K562 (cell line): Measurements from ENCODE around the gene BAD. TPM values are rescaled to one million over a fixed set of nuclear protein-coding genes. Genes with fewer than 3 reads are reported as not detected.

Source experiments
- ATAC-seq: fragments of 200-7000 bp; cut with Tn5 transposase; 3 replicates; pipeline ENCODE4 v1.9.1; 2020; ENCODE audit warnings: moderate library complexity
- BruUV-seq: library from RNA; stranded (reverse); fragments of 400-500 nt; replicated peaks from 2 replicates; lab custom pipeline; 2021; lab: Mats Ljungman, UMichigan
- CTCF ChIA-PET: fragments of 300-600 bp; formaldehyde crosslinking; extraction: SDS; loops from one replicate; lab custom pipeline; 2021; ENCODE audit warnings: low intra/inter-chr PET ratio; lab: Yijun Ruan, JAX
- POLR2A ChIA-PET: fragments of 300-600, 350-650 bp; sonication (Branson Sonifier 250); formaldehyde crosslinking; extraction: SDS; loops from one replicate; lab custom pipeline; 2021; ENCODE audit warnings: antibody characterized with exemption, inconsistent platforms; lab: Yijun Ruan, JAX
- DNase-seq, 4 experiments: peaks; one replicate each; pipeline versions ENCODE4 v3.0.0 to v3.0.0-alpha.2; 2011 to 2018; ENCODE audit warnings: low spot score in 3 of 4, mixed read lengths in 3 of 4; ENCODE audit errors: extremely low read depth in 1 of 4
- FAIRE-seq: peaks from 2 replicates; lab custom pipeline; 2011; peaks lifted over from hg19 to GRCh38; lab: Jason Lieb, UNC
- H2AFZ ChIP-seq: 2 replicates; pipeline ENCODE4 v1.6.0; 2011; ENCODE audit warnings: low read depth, low read length, control low read depth, inconsistent platforms
- H3K27ac ChIP-seq: fragments of 200-600 bp; 3 replicates; pipeline ENCODE4 v1.8.0; 2011; ENCODE audit warnings: low read depth, mild to moderate bottlenecking, control low read depth, inconsistent platforms, low read length, moderate library complexity, mixed read lengths; ENCODE audit errors: extremely low read depth
- H3K27me3 ChIP-seq, 2 experiments: fragments of 300-600 bp in 1 of 2; 2 replicates in 1 of 2; 3 replicates in 1 of 2; pipeline versions ENCODE4 v1.6.0 to v1.8.0; 2011; ENCODE audit warnings: inconsistent platforms in 2 of 2, low read length in 2 of 2, mild to moderate bottlenecking in 1 of 2, mixed read lengths in 1 of 2, moderate library complexity in 1 of 2; ENCODE audit not compliant: control insufficient read depth in 2 of 2, insufficient read depth in 2 of 2
- H3K36me3 ChIP-seq: fragments of 300-600 bp; 3 replicates; pipeline ENCODE4 v1.8.0; 2011; ENCODE audit warnings: mild to moderate bottlenecking, low read length, inconsistent platforms; ENCODE audit not compliant: control insufficient read depth, insufficient read depth
- H3K4me1 ChIP-seq, 2 experiments: fragments of 200-600 bp in 1 of 2; replicated peaks in 1 of 2; 2 replicates in 1 of 2; 3 replicates in 1 of 2; pipeline versions ENCODE4 v1.5.1 to v1.8.0; 2011; ENCODE audit warnings: inconsistent platforms in 2 of 2, low read length in 2 of 2, mild to moderate bottlenecking in 1 of 2, mixed read lengths in 1 of 2, moderate library complexity in 1 of 2; ENCODE audit not compliant: control insufficient read depth in 2 of 2, insufficient read depth in 2 of 2
- H3K4me2 ChIP-seq: 2 replicates; pipeline ENCODE4 v1.6.1; 2011; ENCODE audit warnings: low read length, control low read depth, inconsistent platforms, mixed read lengths; ENCODE audit not compliant: insufficient read depth
- H3K4me3 ChIP-seq: fragments of 200-600 bp; sonication (generic), shearing (Covaris generic); 2 replicates; pipeline ENCODE4 v1.5.1; 2016; ENCODE audit warnings: control low read depth, inconsistent platforms
- H3K79me2 ChIP-seq: fragments of 200-600 bp; 3 replicates; pipeline ENCODE4 v1.8.0; 2011; ENCODE audit warnings: low read length, inconsistent platforms; ENCODE audit not compliant: control insufficient read depth, insufficient read depth
- H3K9ac ChIP-seq, 2 experiments: 2 replicates each; pipeline versions ENCODE4 v1.6.0 to v1.6.1; 2011; ENCODE audit warnings: low read depth in 2 of 2, low read length in 2 of 2, control low read depth in 1 of 2, inconsistent platforms in 1 of 2, mild to moderate bottlenecking in 1 of 2, mixed read lengths in 1 of 2; ENCODE audit not compliant: insufficient read depth in 1 of 2
- H3K9me1 ChIP-seq: one replicate; pipeline ENCODE4 v1.6.0; 2011; ENCODE audit warnings: inconsistent platforms, mild to moderate bottlenecking, low read length, moderate library complexity; ENCODE audit not compliant: control insufficient read depth, insufficient read depth
- H3K9me3 ChIP-seq: replicated peaks from 2 replicates; pipeline ENCODE4 v1.5.1; 2011; ENCODE audit warnings: low read depth, low read length, inconsistent platforms; ENCODE audit not compliant: control insufficient read depth, insufficient read depth
- H4K20me1 ChIP-seq: replicated peaks from 2 replicates; pipeline ENCODE4 v1.6.1; 2011; ENCODE audit warnings: low read length, inconsistent platforms, mixed read lengths; ENCODE audit not compliant: control insufficient read depth, insufficient read depth
- RBFOX2 ChIP-seq: fragments of 200-400 bp; formaldehyde crosslinking; IDR thresholded peaks from 2 replicates; pipeline ENCODE4 v1.6.1; 2017; ENCODE audit warnings: low read depth, mild to moderate bottlenecking, low read length, moderate library complexity
- STAT6 ChIP-seq: sonication (generic); formaldehyde crosslinking; IDR thresholded peaks from 2 replicates; pipeline ENCODE4 v1.8.1; 2023; ENCODE audit warnings: mild to moderate bottlenecking, missing genetic modification reagents
- WGBS: fragments of 100-300 bp; shearing (Covaris generic); methylation state at CpG from one replicate; pipeline ENCODE4 v1.1.6; 2016; ENCODE audit warnings: low coverage, mixed read lengths; ENCODE audit not compliant: insufficient coverage; ENCODE audit errors: missing lambda C conversion rate; 5-methylcytosine and 5-hydroxymethylcytosine counted together
- in situ Hi-C: fragments of 300-500 bp; cut with MboI; formaldehyde crosslinking; loops from 4 replicates; pipeline ENCODE4 v1.15.0; 2018; ENCODE audit warnings: inconsistent platforms, mixed read lengths
- intact Hi-C: fragments of 100-400 bp; cut with micrococcal nuclease; formaldehyde crosslinking; loops from 2 replicates; pipeline ENCODE4 v1.14.2; 2022
- polyA plus RNA-seq, 8 experiments: library from polyadenylated mRNA; depleted of rRNA in 4 of 8; stranded (reverse) in 5 of 8; unstranded in 3 of 8; fragments of >200 nt; fragmentation: Nextera tagmentation in 2 of 8; fragmentation: Illumina TruSeq in 1 of 8; extraction: Ambion mirVana in 2 of 8; extraction: Trizol in 1 of 8; gene quantifications; 2 replicates each; pipeline versions ENCODE4 v1.2.1 to v1.2.3, GENCODE V29; 2011 to 2014; ENCODE audit warnings: inconsistent platforms in 1 of 8, missing spikeins in 1 of 8
- total RNA-seq, 7 experiments: library from RNA; depleted of rRNA in 6 of 7; stranded (reverse); fragments of >200 nt in 6 of 7; fragmentation: Illumina TruSeq in 2 of 7; extraction: Trizol in 2 of 7; gene quantifications; 2 replicates each; pipeline versions ENCODE4 v1.2.1 to v1.2.3, GENCODE V29; 2011 to 2021; ENCODE audit warnings: low replicate concordance in 1 of 7

BAD gene
- total and polyA plus RNA-seq, 9 of the 15 experiments (the other 6 are each of a cell fraction or from before 2014, with no cell fraction given) = 0.61 to 45.6 (median 11.8) TPM

GRCh38 chr11:64256300-64256699 is 28.2 kb downstream of the BAD start:
- Histone ChIP-seq H3K27ac (no peak overlapping the region), H4K20me1 (peaks cover 11% of the 10 kb centered on the region), H3K4me3 (no peak overlapping the region), H3K9me3 (no peaks in the 10 kb centered on the region), H3K79me2 (peaks cover 27% of the 10 kb centered on the region), H3K9me1 (no peaks in the 10 kb centered on the region), H3K4me2 (no peak overlapping the region), H3K27me3 (no peaks in the 10 kb centered on the region), H3K9ac (peak overlapping the region in 1 of 2 experiments; percentile 76; a peak in 2 of 4 replicates), H3K4me1 (peaks cover 6 to 60% of the 10 kb centered on the region in 2 experiments; a peak in 4 of 5 replicates), H3K36me3 (peaks cover 75% of the 10 kb centered on the region), H2AFZ (no peak overlapping the region)
- no peak for DNase-seq
- BruUV-seq = no TSS peak
- intact Hi-C loops = no loop called here
- FAIRE-seq = no peak
- no peak for ATAC-seq
- TF ChIP-seq STAT6 (CRISPR knock-in tag) = no peak
- peak; percentile 18; the same call in 1 of the 2 replicates for TF ChIP-seq RBFOX2
- WGBS = 95% methylated on average over 13 of the region's 15 CpGs
- CTCF ChIA-PET = no interaction called here
- in situ Hi-C loops = no loop called here
- POLR2A ChIA-PET = interaction anchor here (0.9 to 4.4 kb wide), 2 partner anchors 8 to 13 kb away, joined by 4 to 43 read pairs; no protein-coding TSS in a partner anchor
